Measurements from ENCODE around the gene LASP1.
"Not testable (repeated sequence)": the region's sequence is repeated elsewhere in the genome, so short reads cannot be mapped to it uniquely, and the experiment has no call there.

LASP1 gene

GRCh38 chr17:38900978-38901656 lies 31.3 kb downstream of the LASP1 start:
- DNase-seq, result peak; percentile 9 to 17
- TF ChIP-seq GATA1 (IDR thresholded peaks at IDR 0.05; ENCODE audit: low read depth, low read length), result no peak
- no peak for TF ChIP-seq POLR2A (IDR thresholded peaks at IDR 0.05; ENCODE audit: low read length)

- TF ChIP-seq POLR2A (IDR thresholded peaks at IDR 0.05; ENCODE audit: low read length) (no peak), GATA1 (IDR thresholded peaks at IDR 0.05; ENCODE audit: low read depth, low read length) (no peak)
- DNase-seq, result no peak
These were observed 33.5 kb downstream of the LASP1 start for GRCh38 chr17:38903404-38903803.

DNA sequence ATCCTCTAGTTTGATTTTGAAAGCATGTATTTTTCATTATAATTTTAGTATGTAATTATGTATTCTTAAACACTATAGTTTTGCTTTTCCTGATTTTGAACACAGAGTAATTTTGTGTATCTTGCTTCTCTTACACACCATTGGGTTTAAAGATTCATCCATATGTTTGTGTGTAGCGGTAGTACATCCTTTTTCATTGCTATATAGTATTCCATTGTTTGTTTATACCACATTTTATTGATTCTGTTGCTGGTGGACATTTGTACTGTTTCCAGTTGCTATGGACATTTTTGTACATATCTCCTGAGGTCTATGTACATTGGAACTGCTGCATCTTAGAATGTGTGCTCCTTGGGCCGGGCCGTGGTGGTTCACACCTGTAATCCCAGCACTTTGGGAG lies 35.0 kb downstream of the LASP1 start:
- TF ChIP-seq GATA1 (IDR thresholded peaks at IDR 0.05; ENCODE audit: low read depth, low read length) (no peak), POLR2A (IDR thresholded peaks at IDR 0.05; ENCODE audit: low read length) (no peak)
- DNase-seq, result no peak

DNA sequence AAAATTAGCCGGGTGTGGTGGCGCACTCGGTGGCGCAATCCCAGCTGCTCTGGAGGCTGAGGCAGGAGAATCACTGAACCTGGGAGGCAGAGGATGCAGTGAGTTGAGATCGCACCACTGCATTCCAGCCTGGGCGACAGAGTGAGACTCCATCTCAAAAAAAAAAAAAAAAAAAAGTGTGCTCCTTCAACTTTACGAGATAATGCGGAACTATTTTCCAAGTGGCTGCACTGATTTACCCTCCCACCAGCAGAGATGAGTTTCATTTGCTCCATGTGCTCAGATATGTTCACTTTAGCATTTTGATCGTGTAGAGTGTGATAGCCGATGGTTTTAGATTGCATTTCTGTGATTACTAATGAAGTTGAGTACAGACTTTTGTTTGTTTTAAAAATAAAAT lies 35.5 kb downstream of the LASP1 start:
- no peak for DNase-seq
- no peak for TF ChIP-seq POLR2A (IDR thresholded peaks at IDR 0.05; ENCODE audit: low read length)
- TF ChIP-seq GATA1 (IDR thresholded peaks at IDR 0.05; ENCODE audit: low read depth, low read length), result no peak

GRCh38 chr17:38906460-38907228 lies 36.8 kb downstream of the LASP1 start:
- DNase-seq, result no peak
- no peak for TF ChIP-seq POLR2A (IDR thresholded peaks at IDR 0.05; ENCODE audit: low read length)
- TF ChIP-seq GATA1 (IDR thresholded peaks at IDR 0.05; ENCODE audit: low read depth, low read length), result no peak

GRCh38 chr17:38907930-38908675 lies 38.2 kb downstream of the LASP1 start:
- DNase-seq, result no peak
- TF ChIP-seq GATA1 (IDR thresholded peaks at IDR 0.05; ENCODE audit: low read depth, low read length) (no peak), POLR2A (IDR thresholded peaks at IDR 0.05; ENCODE audit: low read length) (no peak)

DNA sequence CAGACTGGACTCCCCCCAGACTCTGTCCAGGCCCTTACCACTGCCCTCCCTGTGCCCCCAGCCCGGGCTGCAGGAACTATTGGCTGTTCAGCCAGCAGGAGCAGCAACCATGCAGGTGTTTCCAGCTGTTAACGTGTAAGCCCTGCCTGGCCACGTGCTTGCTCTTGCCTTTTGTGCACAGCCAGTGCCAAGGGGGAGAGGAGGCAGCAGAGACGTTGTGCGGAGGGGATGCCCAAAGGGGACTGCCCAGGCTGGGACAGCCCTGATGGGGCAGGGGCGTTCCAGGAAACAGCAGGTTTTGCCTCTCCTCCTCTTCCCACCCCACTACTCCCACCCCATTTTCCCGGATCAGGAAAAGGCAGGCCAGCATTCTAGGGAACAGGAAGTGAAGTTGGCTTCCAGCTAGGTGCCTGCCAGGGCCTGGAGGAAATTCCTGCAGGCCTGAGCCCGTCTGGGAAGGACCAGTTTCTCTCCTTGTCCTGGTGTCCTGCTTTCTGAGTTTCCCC lies 38.9 kb downstream of the LASP1 start:
- no peak for DNase-seq
- TF ChIP-seq GATA1 (IDR thresholded peaks at IDR 0.05; ENCODE audit: low read depth, low read length), result no peak
- TF ChIP-seq POLR2A (IDR thresholded peaks at IDR 0.05; ENCODE audit: low read length), result no peak

DNA sequence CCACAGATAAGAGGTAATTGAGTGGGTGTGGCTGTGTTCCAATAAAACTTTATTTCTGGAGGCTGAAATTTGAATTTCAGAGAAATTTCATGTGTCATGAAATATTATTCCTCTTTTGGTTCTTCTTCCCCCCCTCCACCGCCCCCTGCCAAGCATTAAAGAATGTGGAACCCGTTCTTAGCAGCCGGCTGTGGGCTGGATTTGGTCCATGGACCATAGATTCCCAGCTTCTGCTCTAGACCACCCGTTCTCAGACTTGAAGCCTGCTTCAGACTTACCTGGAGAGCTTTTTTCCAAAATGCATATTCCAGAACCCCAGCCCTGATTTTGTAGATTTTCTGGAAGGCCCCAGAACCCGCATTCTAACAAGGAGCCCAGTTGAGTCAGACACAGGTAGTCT lies 40.5 kb downstream of the LASP1 start:
- DNase-seq, result no peak
- no peak for TF ChIP-seq POLR2A (IDR thresholded peaks at IDR 0.05; ENCODE audit: low read length)
- TF ChIP-seq GATA1 (IDR thresholded peaks at IDR 0.05; ENCODE audit: low read depth, low read length), result no peak

GRCh38 chr17:38911081-38911730 lies 41.3 kb downstream of the LASP1 start:
- DNase-seq, result no peak
- TF ChIP-seq GATA1 (IDR thresholded peaks at IDR 0.05; ENCODE audit: low read depth, low read length) (no peak), POLR2A (IDR thresholded peaks at IDR 0.05; ENCODE audit: low read length) (no peak)

- DNase-seq, result not testable (repeated sequence)
These were observed 41.8 kb downstream of the LASP1 start for GRCh38 chr17:38911731-38912081.

DNA sequence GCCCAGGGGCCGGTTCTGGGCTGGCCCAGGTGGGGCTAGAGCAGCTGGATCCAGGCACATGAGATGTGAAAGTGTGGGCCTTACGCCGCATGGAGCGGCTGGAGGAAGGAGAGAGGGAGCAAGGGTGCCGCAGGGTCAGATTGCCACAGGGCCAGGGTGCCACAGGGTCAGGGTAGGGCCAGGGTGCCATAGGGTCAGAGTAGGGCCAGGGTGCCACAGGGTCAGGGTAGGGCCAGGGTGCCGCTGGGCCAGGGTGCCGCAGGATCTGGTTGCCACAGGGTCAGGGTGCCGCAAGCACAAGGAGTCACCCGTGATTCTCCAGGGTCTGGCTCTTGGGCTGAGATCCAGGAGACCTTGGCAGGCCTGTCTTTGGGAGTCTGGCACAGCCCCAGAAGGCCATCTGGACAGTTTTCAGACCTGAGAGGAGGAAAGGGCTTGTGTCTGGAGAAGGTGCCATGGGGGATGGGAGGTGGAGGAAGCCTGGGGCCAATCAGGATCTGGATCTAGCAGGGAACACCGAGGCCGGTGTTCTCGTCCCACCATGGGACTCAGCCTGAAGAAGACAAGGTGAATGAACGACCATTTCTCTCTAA lies 42.5 kb downstream of the LASP1 start:
- DNase-seq, result no peak
- no peak for TF ChIP-seq GATA1 (IDR thresholded peaks at IDR 0.05; ENCODE audit: low read depth, low read length)

DNA sequence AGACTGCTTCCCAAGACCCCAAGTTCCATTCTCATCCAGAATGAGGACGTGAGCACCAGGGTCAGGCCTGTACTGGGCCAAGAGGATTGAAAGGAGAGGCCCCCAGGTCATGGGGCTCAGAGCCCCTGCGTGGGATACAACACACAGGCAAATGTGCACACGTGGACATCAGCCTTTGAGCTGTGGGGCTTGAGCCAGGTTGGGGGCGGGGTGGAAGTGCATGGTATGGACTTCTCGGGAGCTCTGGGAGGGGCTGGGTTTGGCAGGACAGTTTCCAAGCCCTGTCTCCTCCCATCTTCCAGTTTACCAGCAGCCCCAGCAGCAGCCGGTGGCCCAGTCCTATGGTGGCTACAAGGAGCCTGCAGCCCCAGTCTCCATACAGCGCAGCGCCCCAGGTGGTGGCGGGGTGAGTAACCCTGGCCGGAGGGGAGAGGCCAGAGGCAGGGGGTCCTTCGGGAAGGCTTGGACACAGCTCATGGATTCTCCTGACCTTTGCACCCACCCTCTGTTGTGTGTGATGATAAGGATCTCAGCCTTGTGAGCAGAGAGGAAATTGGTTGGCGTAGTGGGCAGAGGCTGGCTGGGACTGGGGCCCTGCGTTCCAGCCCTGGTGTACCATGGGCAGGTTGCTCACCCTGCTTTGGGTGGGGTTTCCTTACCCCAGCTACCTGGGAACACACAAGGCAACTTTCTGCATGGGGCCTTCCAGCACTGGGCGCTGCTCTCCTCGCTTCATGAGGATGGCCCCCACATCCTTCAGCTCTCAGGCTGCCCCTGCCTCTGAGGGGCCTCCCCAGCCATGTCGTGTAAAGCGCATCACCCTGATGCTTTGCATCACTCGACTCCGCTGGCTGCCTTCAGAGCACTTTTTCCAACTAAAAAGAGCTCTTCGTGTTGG lies 45.1 kb downstream of the LASP1 start:
- no peak for TF ChIP-seq POLR2A (IDR thresholded peaks at IDR 0.05; ENCODE audit: low read length)
- no peak for TF ChIP-seq GATA1 (IDR thresholded peaks at IDR 0.05; ENCODE audit: low read depth, low read length)
- no peak for DNase-seq

GRCh38 chr17:38915639-38915995 lies 45.8 kb downstream of the LASP1 start:
- no peak for TF ChIP-seq POLR2A (IDR thresholded peaks at IDR 0.05; ENCODE audit: low read length)
- TF ChIP-seq GATA1 (IDR thresholded peaks at IDR 0.05; ENCODE audit: low read depth, low read length), result no peak
- DNase-seq, result no peak

All from erythroblast (primary cell).